SK-N-SH treated with all-trans-retinoic acid at 6 μM for 48 hours (cell line): ENCODE data around the gene DDX27.

Source experiments
- ATAC-seq: fragments of 200-7000 bp; cut with Tn5 transposase; 3 replicates; pipeline ENCODE4 v1.9.1; 2020; ENCODE audit warnings: mild to moderate bottlenecking, moderate library complexity
- ARNTL ChIP-seq: fragments of 450-650 bp; formaldehyde crosslinking; IDR thresholded peaks from 2 replicates; pipeline ENCODE4 v1.5.0; 2020; ENCODE audit warnings: low read depth, mild to moderate bottlenecking, moderate library complexity, borderline replicate concordance
- CREB5 ChIP-seq: fragments of 250-450 bp; sonication (Bioruptor Pico); IDR thresholded peaks from 2 replicates; pipeline ENCODE4 v1.5.1; 2020; ENCODE audit warnings: low read depth, mild to moderate bottlenecking, moderate library complexity
- CSDC2 ChIP-seq: fragments of 250-450 bp; sonication (Bioruptor Pico); IDR thresholded peaks from 2 replicates; pipeline ENCODE4 v1.5.0; 2020; ENCODE audit warnings: mild to moderate bottlenecking, moderate library complexity
- ESRRG ChIP-seq: fragments of 250-450 bp; sonication (Bioruptor Pico); IDR thresholded peaks from 2 replicates; pipeline ENCODE4 v1.6.1; 2021; ENCODE audit warnings: mild to moderate bottlenecking
- GLIS3 ChIP-seq: fragments of 250-450 bp; sonication (Bioruptor Pico); IDR thresholded peaks from 2 replicates; pipeline ENCODE4 v1.5.0; 2020; ENCODE audit warnings: mild to moderate bottlenecking, moderate library complexity
- ISL1 ChIP-seq: fragments of 250-450 bp; sonication (Bioruptor Pico); IDR thresholded peaks from 2 replicates; pipeline ENCODE4 v2.1.2; 2022; ENCODE audit warnings: mild to moderate bottlenecking, moderate library complexity
- PPARA ChIP-seq: fragments of 250-450 bp; sonication (Bioruptor Pico); IDR thresholded peaks from 2 replicates; pipeline ENCODE4 v1.5.0; 2020; ENCODE audit warnings: mild to moderate bottlenecking, borderline replicate concordance
- RARB ChIP-seq: fragments of 250-450 bp; sonication (Bioruptor Pico); IDR thresholded peaks from 2 replicates; pipeline ENCODE4 v1.8.0; 2021; ENCODE audit warnings: mild to moderate bottlenecking, moderate library complexity
- SNAI2 ChIP-seq: fragments of 250-450 bp; sonication (Bioruptor Pico); IDR thresholded peaks from 2 replicates; pipeline ENCODE4 v1.5.0; 2020; ENCODE audit warnings: mild to moderate bottlenecking, moderate library complexity
- TCF4 ChIP-seq: fragments of 250-450 bp; sonication (Bioruptor Pico); IDR thresholded peaks from 2 replicates; pipeline ENCODE4 v1.8.0; 2021; ENCODE audit warnings: mild to moderate bottlenecking, moderate library complexity, borderline replicate concordance
- TOX ChIP-seq: fragments of 250-450 bp; sonication (Bioruptor Pico); IDR thresholded peaks from 2 replicates; pipeline ENCODE4 v1.8.0; 2021; ENCODE audit warnings: mild to moderate bottlenecking, moderate library complexity, borderline replicate concordance
- TSHZ2 ChIP-seq: fragments of 250-450 bp; sonication (Bioruptor Pico); IDR thresholded peaks from 2 replicates; pipeline ENCODE4 v1.5.0; 2020; ENCODE audit warnings: mild to moderate bottlenecking, moderate library complexity
- ZC3H10 ChIP-seq: fragments of 250-450 bp; sonication (Bioruptor Pico); IDR thresholded peaks from 2 replicates; pipeline ENCODE4 v1.5.1; 2021; ENCODE audit warnings: mild to moderate bottlenecking, moderate library complexity
- ZFP3 ChIP-seq: fragments of 250-450 bp; sonication (Bioruptor Pico); IDR thresholded peaks from 2 replicates; pipeline ENCODE4 v1.5.0; 2020; ENCODE audit warnings: mild to moderate bottlenecking, moderate library complexity
- ZFP30 ChIP-seq: fragments of 450-650 bp; formaldehyde crosslinking; IDR thresholded peaks from 2 replicates; pipeline ENCODE4 v1.5.0; 2022; ENCODE audit warnings: mild to moderate bottlenecking, moderate library complexity
- ZNF565 ChIP-seq: fragments of 450-650 bp; formaldehyde crosslinking; conservative IDR thresholded peaks from 2 replicates; pipeline ENCODE4 v1.5.0; 2020; ENCODE audit warnings: low read depth, mild to moderate bottlenecking, moderate library complexity
- ZNF70 ChIP-seq: fragments of 450-650 bp; formaldehyde crosslinking; IDR thresholded peaks from 2 replicates; pipeline ENCODE4 v1.5.0; 2020; ENCODE audit warnings: mild to moderate bottlenecking, moderate library complexity
- ZNF8 ChIP-seq: fragments of 450-650 bp; formaldehyde crosslinking; IDR thresholded peaks from 2 replicates; pipeline ENCODE4 v1.5.0; 2020; ENCODE audit warnings: mild to moderate bottlenecking, moderate library complexity
- TF ChIP-seq, protein P1 (sequence below): fragments of 250-450 bp; sonication (Bioruptor Pico); IDR thresholded peaks from 2 replicates; pipeline ENCODE4 v1.8.0; 2020; ENCODE audit warnings: mild to moderate bottlenecking, moderate library complexity, borderline replicate concordance
- TF ChIP-seq, protein P2 (sequence below): fragments of 250-450 bp; sonication (Bioruptor Pico); IDR thresholded peaks from 2 replicates; pipeline ENCODE4 v1.8.0; 2021; ENCODE audit warnings: low read depth, mild to moderate bottlenecking, moderate library complexity, borderline replicate concordance

The DDX27 gene

GRCh38 chr20:49214571-49214970 lies 4.6 kb upstream of the DDX27 start (continued):
- no peak for TF ChIP-seq ARNTL
- TF ChIP-seq ZFP3 (CRISPR knock-in tag), result no peak

- TF ChIP-seq ISL1 (no peak), TCF4 (CRISPR knock-in tag) (no peak), CREB5 (CRISPR knock-in tag) (no peak), SNAI2 (CRISPR knock-in tag) (no peak), ZC3H10 (CRISPR knock-in tag) (no peak), ARNTL (no peak), ZFP3 (CRISPR knock-in tag) (no peak), ZFP30 (CRISPR knock-in tag) (no peak), ZNF70 (CRISPR knock-in tag) (no peak), TSHZ2 (CRISPR knock-in tag) (no peak)
- TF ChIP-seq, protein P1, sequence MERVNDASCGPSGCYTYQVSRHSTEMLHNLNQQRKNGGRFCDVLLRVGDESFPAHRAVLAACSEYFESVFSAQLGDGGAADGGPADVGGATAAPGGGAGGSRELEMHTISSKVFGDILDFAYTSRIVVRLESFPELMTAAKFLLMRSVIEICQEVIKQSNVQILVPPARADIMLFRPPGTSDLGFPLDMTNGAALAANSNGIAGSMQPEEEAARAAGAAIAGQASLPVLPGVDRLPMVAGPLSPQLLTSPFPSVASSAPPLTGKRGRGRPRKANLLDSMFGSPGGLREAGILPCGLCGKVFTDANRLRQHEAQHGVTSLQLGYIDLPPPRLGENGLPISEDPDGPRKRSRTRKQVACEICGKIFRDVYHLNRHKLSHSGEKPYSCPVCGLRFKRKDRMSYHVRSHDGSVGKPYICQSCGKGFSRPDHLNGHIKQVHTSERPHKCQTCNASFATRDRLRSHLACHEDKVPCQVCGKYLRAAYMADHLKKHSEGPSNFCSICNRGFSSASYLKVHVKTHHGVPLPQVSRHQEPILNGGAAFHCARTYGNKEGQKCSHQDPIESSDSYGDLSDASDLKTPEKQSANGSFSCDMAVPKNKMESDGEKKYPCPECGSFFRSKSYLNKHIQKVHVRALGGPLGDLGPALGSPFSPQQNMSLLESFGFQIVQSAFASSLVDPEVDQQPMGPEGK (CRISPR knock-in tag), result no peak
- TF ChIP-seq, all 23 proteins: peak for 0
Observed at GRCh38 chr20:49215232-49215631, 4.0 kb upstream of the DDX27 start.

DNA sequence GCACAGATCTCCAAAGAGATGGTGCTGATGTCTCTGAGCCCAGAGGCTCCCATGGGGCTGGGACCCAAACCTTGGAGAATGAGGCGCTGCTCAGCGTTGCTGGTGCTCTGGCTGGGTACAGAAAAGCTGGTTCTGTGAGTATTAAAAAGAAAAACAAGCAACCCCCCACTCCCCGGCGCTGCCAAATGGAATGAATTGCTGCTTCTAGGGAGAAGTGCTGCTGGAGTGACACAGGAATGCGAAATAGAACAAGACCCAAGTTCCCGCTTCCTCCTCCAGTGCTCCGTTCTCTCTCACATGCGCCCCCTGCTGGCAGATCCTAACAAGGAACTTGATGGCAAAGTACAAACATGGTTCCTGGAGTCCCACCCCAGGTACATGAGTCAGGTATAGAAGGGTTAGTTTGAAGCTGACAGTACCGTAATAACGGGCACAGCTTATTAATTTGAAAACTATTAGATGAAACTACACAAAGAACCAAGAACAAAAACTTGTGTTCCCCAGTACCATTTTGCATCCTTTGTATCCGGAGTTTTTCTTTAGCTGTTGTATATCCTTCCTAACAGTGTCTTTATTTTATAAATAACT lies 2.1 kb upstream of the DDX27 start:
- TF ChIP-seq ZNF70 (CRISPR knock-in tag) (no peak), CREB5 (CRISPR knock-in tag) (no peak), TOX (CRISPR knock-in tag) (no peak), PPARA (CRISPR knock-in tag) (no peak), ZC3H10 (CRISPR knock-in tag) (no peak), ESRRG (CRISPR knock-in tag) (no peak), CSDC2 (CRISPR knock-in tag) (no peak), RARB (CRISPR knock-in tag) (no peak)
- peak; percentile 75 for ATAC-seq

More at GRCh38 chr20:49215232-49215631, 4.0 kb upstream of the DDX27 start:
- no peak for ATAC-seq

DNA sequence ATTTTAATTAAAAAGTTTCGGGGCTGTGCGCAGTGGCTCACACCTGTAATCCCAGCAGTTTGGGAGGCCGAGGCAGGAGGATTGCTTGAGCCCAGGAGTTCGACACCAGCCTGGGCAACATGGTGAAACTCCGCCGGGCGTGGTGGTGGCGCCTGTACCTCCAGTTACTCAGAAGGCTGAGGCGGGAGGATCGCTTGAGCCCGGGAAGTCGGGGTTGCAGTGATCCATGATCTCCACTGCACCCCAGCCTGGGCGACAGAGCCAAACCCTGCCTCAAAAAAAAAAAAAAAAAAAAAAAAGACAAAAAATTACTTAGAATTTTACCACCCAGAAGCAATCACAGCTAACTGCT lies 501 bp upstream of the DDX27 start:
- peak; percentile 5; the same call in 2 of the 3 replicates for ATAC-seq

- peak; percentile 9 for ATAC-seq
- TF ChIP-seq RARB (CRISPR knock-in tag) (no peak), TOX (CRISPR knock-in tag) (no peak), ZNF565 (CRISPR knock-in tag) (no peak), GLIS3 (no peak), ZFP30 (CRISPR knock-in tag) (no peak), ZFP3 (CRISPR knock-in tag) (no peak), TCF4 (CRISPR knock-in tag) (no peak), PPARA (CRISPR knock-in tag) (no peak), ESRRG (CRISPR knock-in tag) (no peak), ISL1 (no peak), ZNF8 (no peak)
- TF ChIP-seq, protein P2, sequence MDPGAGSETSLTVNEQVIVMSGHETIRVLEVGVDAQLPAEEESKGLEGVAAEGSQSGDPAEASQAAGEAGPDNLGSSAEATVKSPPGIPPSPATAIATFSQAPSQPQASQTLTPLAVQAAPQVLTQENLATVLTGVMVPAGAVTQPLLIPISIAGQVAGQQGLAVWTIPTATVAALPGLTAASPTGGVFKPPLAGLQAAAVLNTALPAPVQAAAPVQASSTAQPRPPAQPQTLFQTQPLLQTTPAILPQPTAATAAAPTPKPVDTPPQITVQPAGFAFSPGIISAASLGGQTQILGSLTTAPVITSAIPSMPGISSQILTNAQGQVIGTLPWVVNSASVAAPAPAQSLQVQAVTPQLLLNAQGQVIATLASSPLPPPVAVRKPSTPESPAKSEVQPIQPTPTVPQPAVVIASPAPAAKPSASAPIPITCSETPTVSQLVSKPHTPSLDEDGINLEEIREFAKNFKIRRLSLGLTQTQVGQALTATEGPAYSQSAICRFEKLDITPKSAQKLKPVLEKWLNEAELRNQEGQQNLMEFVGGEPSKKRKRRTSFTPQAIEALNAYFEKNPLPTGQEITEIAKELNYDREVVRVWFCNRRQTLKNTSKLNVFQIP (CRISPR knock-in tag), result no peak
- TF ChIP-seq, protein P1 (CRISPR knock-in tag), result no peak
Observed at GRCh38 chr20:49219924-49220831, 962 bp downstream of the DDX27 start.
